ENCODE measurements around the gene CBLIF.
"Not testable (repeated sequence)": the region's sequence is repeated elsewhere in the genome, so short reads cannot be mapped to it uniquely, and the experiment has no call there.

CBLIF gene

GRCh38 chr11:59845399-59845798 lies at the start of gene CBLIF:
CBLIF (minus strand) TSS chr11:59845499; CDS start chr11:59845453, 46 bp downstream.
- DNase-seq (ENCODE audit: low read depth), result no peak

DNA sequence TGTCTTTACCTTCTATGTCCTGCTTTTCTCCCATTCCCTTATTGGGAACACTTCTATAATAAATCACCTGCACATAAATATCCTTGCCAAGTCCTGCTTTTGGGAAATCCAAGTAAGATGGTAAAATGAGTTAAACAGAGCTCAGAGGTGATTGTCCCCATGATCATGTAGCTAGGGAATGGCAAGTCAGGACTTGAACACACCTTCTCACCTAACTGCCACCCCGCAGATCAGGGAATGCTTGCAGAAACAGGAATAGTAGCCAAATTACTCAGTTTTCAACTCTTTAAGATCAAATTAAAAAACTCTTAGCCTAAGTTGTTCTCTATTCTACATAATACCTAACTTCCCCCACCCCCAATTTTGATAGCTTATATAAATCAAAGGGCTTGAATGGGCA lies 49.3 kb upstream of the CBLIF start:
- no peak for DNase-seq (ENCODE audit: low read depth)

- no peak for DNase-seq (ENCODE audit: low read depth)
These were observed 46.5 kb upstream of the CBLIF start for GRCh38 chr11:59891781-59892181.

- DNase-seq (ENCODE audit: low read depth), result not testable (repeated sequence)
These were observed 41.9 kb upstream of the CBLIF start for GRCh38 chr11:59887156-59887555.

DNA sequence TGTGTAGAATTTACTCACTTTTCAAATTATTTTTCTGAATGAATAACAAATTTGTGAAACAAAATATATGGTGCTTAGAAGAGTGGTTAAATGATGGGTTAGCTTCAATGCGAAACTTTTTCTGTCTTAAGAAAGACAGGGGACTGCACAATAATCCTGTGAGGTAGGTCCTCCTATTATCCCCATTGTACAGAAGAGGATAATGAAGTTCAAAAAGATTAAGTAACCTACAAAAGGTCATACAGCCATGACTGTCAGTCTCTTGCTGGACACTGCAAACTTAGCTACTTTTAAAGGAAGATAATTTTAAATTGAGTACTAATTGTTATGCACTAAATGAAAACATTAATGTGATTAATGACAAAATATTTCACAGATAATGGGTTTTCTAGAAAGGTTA lies 38.3 kb upstream of the CBLIF start:
- DNase-seq (ENCODE audit: low read depth), result no peak

- no peak for DNase-seq (ENCODE audit: low read depth)
These were observed 34.3 kb upstream of the CBLIF start for GRCh38 chr11:59879567-59879966.

DNA sequence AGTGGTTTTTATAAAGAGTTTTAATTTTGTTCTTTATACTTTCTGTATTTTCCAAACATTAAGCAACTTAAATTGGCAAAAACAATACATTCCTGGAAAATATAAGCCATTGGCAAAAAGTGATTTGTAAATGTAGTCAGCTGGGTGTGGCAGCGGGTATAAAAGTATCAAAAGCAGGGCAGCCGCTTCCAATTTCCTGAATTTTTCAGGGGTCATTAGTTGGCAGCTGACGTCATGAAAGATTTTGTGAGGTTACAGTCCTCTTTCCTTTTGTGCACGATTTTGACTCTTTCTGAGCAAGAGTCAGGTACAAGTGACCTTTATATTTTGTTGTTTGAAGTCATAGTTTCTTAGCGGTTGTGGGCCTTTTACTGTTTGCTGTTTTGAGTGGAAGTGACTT lies 33.3 kb upstream of the CBLIF start, which contains the start of gene OOSP3:
TSS of gene OOSP3 (plus strand) at position 208 of the 400 bp plus-strand sequence. CDS start at position 235, 27 bp downstream.
- no peak for DNase-seq (ENCODE audit: low read depth)

GRCh38 chr11:59877784-59878183 lies 32.5 kb upstream of the CBLIF start:
- DNase-seq (ENCODE audit: low read depth), result no peak

- DNase-seq (ENCODE audit: low read depth), result no peak
These were observed 32.0 kb upstream of the CBLIF start for GRCh38 chr11:59877325-59877724.

GRCh38 chr11:59875856-59876519 lies 30.7 kb upstream of the CBLIF start:
- no peak for DNase-seq (ENCODE audit: low read depth)

DNA sequence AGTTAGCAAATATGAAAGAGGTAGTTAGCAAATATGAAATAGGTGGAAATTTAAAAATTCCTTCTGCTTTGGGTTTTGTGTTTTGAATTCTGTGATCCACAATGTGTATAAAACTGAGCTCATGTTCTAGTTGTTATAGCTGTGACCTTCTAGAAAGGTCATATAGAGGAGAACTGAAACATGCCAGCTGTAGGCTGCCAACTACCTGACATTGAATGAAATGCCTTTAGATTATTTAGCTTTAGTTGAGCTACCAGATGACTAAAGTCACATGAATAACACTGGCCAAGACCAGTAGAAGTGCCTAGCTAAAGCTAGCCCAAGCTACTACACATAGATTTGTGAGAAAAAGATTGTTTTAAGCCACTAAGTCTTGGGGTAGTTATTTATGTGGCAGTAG lies 26.8 kb upstream of the CBLIF start:
- DNase-seq (ENCODE audit: low read depth), result no peak

DNA sequence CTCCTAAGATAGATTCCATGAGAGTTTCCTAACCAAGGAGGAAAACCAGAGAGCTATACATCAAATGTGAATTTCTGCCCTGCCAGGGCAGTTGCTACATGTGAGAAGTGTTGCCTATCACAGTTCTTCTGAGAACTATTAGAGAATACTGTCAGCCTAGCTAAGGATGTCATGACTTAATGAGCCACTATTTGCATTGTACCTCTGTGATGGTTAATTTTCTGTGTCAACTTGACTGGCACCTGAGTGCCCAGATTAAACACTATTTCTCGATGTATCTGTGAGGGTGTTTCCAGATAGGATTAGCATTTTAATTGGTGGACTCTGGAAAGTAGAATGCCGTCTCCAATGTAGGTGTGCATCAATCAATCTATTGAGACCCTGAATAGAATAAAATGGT lies 22.6 kb upstream of the CBLIF start:
- no peak for DNase-seq (ENCODE audit: low read depth)

DNA sequence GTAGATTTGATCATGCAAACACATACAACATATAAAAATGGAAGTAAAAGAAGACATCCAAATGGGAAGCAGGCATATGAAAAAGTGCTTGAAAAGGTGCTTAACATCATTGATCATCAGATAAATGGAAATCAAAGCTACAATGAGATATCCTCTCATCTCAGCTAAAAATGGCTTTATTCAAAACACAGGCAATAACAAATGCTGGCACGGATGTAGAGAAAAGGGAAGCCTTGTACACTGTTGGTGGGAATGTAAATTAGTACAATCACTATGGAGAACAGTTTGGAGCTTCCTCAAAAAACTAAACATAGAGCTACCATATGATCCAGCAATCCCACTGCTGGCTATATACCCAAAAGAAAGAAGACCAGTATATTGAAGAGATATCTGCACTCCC lies 21.5 kb upstream of the CBLIF start:
- no peak for DNase-seq (ENCODE audit: low read depth)

DNA sequence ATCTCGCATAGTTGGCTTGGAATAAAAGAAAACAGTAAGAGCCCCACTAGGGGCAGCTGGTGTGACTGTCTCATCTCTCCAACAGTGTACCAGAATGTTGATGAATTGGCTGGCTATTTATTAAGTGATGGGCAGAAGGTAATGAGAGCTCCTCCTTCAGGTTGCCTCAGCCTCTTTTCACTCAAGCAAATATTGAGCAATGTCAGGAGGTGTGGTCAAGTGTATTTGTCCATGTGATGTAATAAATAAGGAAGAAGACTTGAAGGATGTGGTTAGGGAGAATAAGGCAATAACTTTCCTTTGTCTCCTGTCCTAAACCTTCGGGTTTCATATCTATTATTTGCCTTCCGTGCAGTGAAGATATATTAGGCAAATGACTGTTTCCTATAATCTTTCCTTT lies 21.1 kb upstream of the CBLIF start, which contains the start of gene TCN1:
TSS of gene TCN1 (minus strand) at position 91 of the 400 bp plus-strand sequence. CDS start at position 74, 17 bp downstream.
- DNase-seq (ENCODE audit: low read depth), result no peak

DNA sequence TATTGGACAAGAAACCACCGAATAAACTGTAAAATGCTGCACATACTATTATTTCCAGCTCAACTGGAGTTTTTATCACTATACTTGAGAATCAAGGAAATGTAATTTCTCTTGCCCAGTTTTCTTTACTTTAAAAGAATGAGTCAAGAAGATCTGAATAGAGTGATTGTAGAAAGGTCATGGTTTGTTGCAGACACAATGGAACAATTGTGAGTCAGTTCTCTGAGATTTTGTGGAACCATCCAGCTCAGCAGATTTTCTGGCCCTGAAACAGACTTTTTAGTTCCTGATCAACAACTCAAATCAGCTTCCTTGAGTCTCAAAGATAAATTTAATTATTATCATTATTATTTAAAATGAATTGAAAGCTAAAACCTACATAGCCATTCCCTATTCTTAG lies 19.7 kb upstream of the CBLIF start:
- DNase-seq (ENCODE audit: low read depth), result no peak

DNA sequence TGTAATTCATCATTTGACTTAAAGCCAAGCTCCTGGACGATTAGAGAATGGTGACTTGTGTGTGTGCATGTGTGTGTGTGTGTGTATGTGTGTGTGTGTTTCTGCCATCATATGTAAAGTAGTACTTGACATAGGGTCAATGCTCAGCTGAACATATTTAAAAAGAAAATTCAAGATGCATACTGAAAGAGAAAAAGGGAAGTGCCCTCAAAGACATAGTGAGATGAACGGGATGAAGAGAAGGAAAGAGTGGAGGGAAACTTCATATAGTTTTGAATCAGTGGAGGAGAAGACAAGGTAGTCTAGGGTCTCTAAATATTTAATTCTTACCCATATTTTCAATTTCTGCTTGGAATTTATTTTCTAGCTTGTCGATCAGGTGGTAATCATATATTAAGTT lies 17.0 kb upstream of the CBLIF start:
- no peak for DNase-seq (ENCODE audit: low read depth)

- no peak for DNase-seq (ENCODE audit: low read depth)
These were observed 14.4 kb upstream of the CBLIF start for GRCh38 chr11:59859673-59860072.

DNA sequence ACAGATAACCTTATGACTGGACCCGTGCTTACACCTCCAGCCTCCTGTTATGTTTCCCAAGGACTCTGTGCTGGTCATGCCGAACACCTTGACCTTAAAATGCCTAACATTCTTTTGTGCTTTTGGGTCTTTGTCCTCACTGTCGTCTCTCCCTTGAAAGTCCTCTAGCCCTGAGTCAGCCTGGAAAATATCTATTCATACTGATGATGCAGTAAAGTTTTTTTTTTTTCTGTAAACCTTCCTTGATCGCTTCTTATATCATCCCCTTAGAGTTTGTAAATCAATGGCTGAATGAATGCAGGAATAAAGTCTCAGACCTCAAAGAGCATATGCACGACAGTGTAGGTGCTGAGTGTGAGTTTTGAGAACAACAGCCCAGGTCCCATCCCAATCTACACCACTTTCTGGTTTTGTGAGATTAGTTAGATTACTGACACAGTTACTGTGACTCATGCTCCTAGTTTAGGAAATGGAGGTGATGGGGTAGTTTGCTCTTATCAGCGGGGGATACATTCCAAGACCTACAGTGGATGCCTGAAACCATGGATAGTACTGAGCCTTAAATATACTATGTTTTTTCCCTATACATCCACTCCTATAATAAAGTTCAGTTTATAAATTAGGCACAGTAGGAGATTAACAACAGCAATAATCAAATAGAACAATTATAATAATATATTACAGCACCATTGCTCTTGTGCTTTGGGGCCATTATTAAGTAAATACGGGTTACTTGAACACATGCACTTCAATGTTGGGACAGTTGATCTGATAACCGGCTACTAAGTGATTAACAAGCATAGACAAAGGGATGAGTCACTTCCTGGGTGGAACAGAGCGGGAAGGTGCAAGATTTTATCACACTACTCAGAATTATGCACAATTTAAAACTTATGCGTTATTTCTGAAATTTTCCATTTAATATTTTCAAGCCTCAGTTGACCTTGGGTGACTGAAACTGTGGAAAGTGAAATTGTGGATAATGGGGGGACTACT lies 12.4 kb upstream of the CBLIF start:
- DNase-seq (ENCODE audit: low read depth), result no peak

- DNase-seq (ENCODE audit: low read depth), result no peak
These were observed 9.6 kb upstream of the CBLIF start for GRCh38 chr11:59854871-59855270.

GRCh38 chr11:59851416-59851815 lies 6.1 kb upstream of the CBLIF start:
- DNase-seq (ENCODE audit: low read depth), result not testable (repeated sequence)

GRCh38 chr11:59849551-59849950 lies 4.3 kb upstream of the CBLIF start:
- not testable (repeated sequence) for DNase-seq (ENCODE audit: low read depth)

- no peak for DNase-seq (ENCODE audit: low read depth)
These were observed 3.8 kb upstream of the CBLIF start for GRCh38 chr11:59849129-59849528.

DNA sequence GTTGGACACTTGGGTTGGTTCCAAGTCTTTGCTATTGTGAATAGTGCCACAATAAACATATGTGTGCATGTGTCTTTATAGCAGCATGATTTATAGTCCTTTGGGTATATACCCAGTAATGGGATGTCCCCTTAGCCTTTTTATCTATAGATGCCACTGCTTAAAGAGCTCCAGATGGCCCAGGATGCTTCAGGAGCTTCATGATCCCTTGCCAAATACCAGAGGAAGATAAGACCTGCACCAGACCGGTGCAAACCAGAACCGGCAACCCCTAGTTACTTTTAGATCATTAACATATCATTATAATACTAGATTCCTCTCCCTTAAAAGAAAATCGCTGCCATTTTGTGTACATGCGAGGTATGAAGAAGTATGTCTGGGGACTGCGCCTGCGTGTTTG lies 3.1 kb upstream of the CBLIF start:
- DNase-seq (ENCODE audit: low read depth), result not testable (repeated sequence)
